GM21360 (cell line): ENCODE measurements around the gene RSRP1.
A peak's percentile ranks its signal among the peaks of the same experiment; 100 is the strongest.
"Not testable (repeated sequence)": the region's sequence is repeated elsewhere in the genome, so short reads cannot be mapped to it uniquely, and the experiment has no call there.

Experiments used
- ATAC-seq: cut with Tn5 transposase; IDR thresholded peaks from one replicate; pipeline ENCODE4 v1.9.1; 2021; ENCODE audit warnings: mild to moderate bottlenecking, moderate library complexity; ENCODE audit not compliant: unreplicated experiment

The RSRP1 gene

GRCh38 chr1:25257196-25257595 lies 9.9 kb upstream of the RSRP1 start:
- no peak for ATAC-seq

GRCh38 chr1:25256578-25256965 lies 9.3 kb upstream of the RSRP1 start:
- ATAC-seq, result no peak

- no peak for ATAC-seq
Measured at GRCh38 chr1:25255706-25256577, 8.7 kb upstream of the RSRP1 start.

GRCh38 chr1:25253911-25254310 lies 6.7 kb upstream of the RSRP1 start:
- no peak for ATAC-seq

GRCh38 chr1:25247829-25248754 lies 838 bp upstream of the RSRP1 start:
- no peak for ATAC-seq

- peak; percentile 11 for ATAC-seq
Measured at GRCh38 chr1:25246600-25247023, 642 bp downstream of the RSRP1 start.

- ATAC-seq, result no peak
Measured at GRCh38 chr1:25245809-25246599, 1.2 kb downstream of the RSRP1 start.

GRCh38 chr1:25245393-25245792 lies 1.9 kb downstream of the RSRP1 start:
- no peak for ATAC-seq

- no peak for ATAC-seq
Measured at GRCh38 chr1:25243907-25244306, 3.3 kb downstream of the RSRP1 start.

GRCh38 chr1:25239681-25240541 lies 7.3 kb downstream of the RSRP1 start:
- peak; percentile 62 for ATAC-seq

- no peak for ATAC-seq
Measured at GRCh38 chr1:25238046-25238445, 9.2 kb downstream of the RSRP1 start.

GRCh38 chr1:25236261-25236660 lies 11.0 kb downstream of the RSRP1 start:
- not testable (repeated sequence) for ATAC-seq

GRCh38 chr1:25235411-25235810 lies 11.8 kb downstream of the RSRP1 start:
- ATAC-seq, result not testable (repeated sequence)

- no peak for ATAC-seq
Measured at GRCh38 chr1:25232866-25233784, 14.1 kb downstream of the RSRP1 start.

- peak; percentile 73 for ATAC-seq
Measured at GRCh38 chr1:25232027-25232865, 15.0 kb downstream of the RSRP1 start, which contains the start of gene SYF2. SYF2 (minus strand) TSS chr1:25232502; CDS start chr1:25232467, 35 bp downstream.

- no peak for ATAC-seq
Measured at GRCh38 chr1:25223471-25223870, 23.8 kb downstream of the RSRP1 start.

GRCh38 chr1:25222606-25223005 lies 24.6 kb downstream of the RSRP1 start:
- ATAC-seq, result no peak

- ATAC-seq, result no peak
Measured at GRCh38 chr1:25220666-25221065, 26.6 kb downstream of the RSRP1 start.
